ENCODE measurements around the gene OBP2A.

GRCh38 chr9:135508211-135508820 is 37.6 kb upstream of the OBP2A start:
- TF ChIP-seq CTCF (IDR thresholded peaks at IDR 0.05 in 2 of 3, conservative IDR thresholded peaks at IDR 0.05 in 1 of 3; ENCODE audit: borderline replicate concordance in 1 of 3, insufficient read depth in 1 of 3, low read depth in 2 of 3, low read length in 2 of 3) (no peak), POLR2A (IDR thresholded peaks at IDR 0.05; ENCODE audit: borderline replicate concordance, extremely low read depth, insufficient read depth, insufficient read length) (no peak), YY1 (IDR thresholded peaks at IDR 0.05; ENCODE audit: extremely low read depth, insufficient replicate concordance, low read depth, low read length) (no peak), RAD21 (IDR thresholded peaks at IDR 0.05; ENCODE audit: low read depth) (no peak), ATF3 (IDR thresholded peaks at IDR 0.05) (no peak), JUND (IDR thresholded peaks at IDR 0.05) (no peak)
